CD14-positive monocyte (primary cell): ENCODE results near the gene SPTBN4. TPM values are rescaled to one million over a fixed set of nuclear protein-coding genes. Genes with fewer than 3 reads are reported as not detected.
"Not testable (repeated sequence)": the region's sequence is repeated elsewhere in the genome, so short reads cannot be mapped to it uniquely, and the experiment has no call there.

Experiments
- DNase-seq, 3 donors: peaks; one replicate each; pipeline ENCODE4 v3.0.0-alpha.2; 2011 to 2022
- H2AFZ ChIP-seq: 2 replicates; pipeline ENCODE4 v1.6.0; 2012; ENCODE audit warnings: mild to moderate bottlenecking, low read depth, low read length, inconsistent platforms; ENCODE audit not compliant: insufficient read depth, poor library complexity, severe bottlenecking
- H3K27ac ChIP-seq, 2 donors: 1 replicate in 1 of 2; 2 replicates in 1 of 2; pipeline ENCODE4 v1.5.1; 2012 to 2013; ENCODE audit warnings: low read length in 2 of 2, control low read depth in 1 of 2, inconsistent platforms in 1 of 2, low read depth in 1 of 2, mild to moderate bottlenecking in 1 of 2
- H3K27me3 ChIP-seq, 2 donors: one replicate each; pipeline versions ENCODE4 v1.6.0 to v1.6.1; 2011 to 2013; ENCODE audit warnings: low read length in 2 of 2; ENCODE audit not compliant: control insufficient read depth in 2 of 2, insufficient read depth in 2 of 2
- H3K36me3 ChIP-seq, 2 donors: replicated peaks in 1 of 2; 1 replicate in 1 of 2; 2 replicates in 1 of 2; pipeline versions ENCODE4 v1.5.1 to v1.6.1; 2012 to 2013; ENCODE audit warnings: low read length in 2 of 2, control low read depth in 1 of 2, inconsistent platforms in 1 of 2, mild to moderate bottlenecking in 1 of 2; ENCODE audit not compliant: insufficient read depth in 2 of 2, control insufficient read depth in 1 of 2
- H3K4me1 ChIP-seq, 2 donors: 1 replicate in 1 of 2; 2 replicates in 1 of 2; pipeline versions ENCODE4 v1.5.1 to v1.6.1; 2012 to 2013; ENCODE audit warnings: low read length in 2 of 2, control low read depth in 1 of 2, inconsistent platforms in 1 of 2, mild to moderate bottlenecking in 1 of 2, moderate library complexity in 1 of 2; ENCODE audit not compliant: insufficient read depth in 2 of 2, control insufficient read depth in 1 of 2
- H3K4me2 ChIP-seq: replicated peaks from 2 replicates; pipeline ENCODE3; 2012; ENCODE audit warnings: low read length, moderate library complexity, mild to moderate bottlenecking; ENCODE audit not compliant: poor library complexity, severe bottlenecking; ENCODE audit errors: extremely low read depth
- H3K4me3 ChIP-seq, 3 experiments: fragments of 200-600 bp in 1 of 3; sonication (generic) in 1 of 3; replicated peaks in 1 of 3; 1 replicate in 2 of 3; 2 replicates in 1 of 3; pipeline ENCODE4 v1.5.1; 2011 to 2013; ENCODE audit warnings: low read length in 3 of 3, mild to moderate bottlenecking in 3 of 3, control low read depth in 2 of 3, low read depth in 2 of 3, inconsistent platforms in 1 of 3, moderate library complexity in 1 of 3
- H3K79me2 ChIP-seq: 2 replicates; pipeline ENCODE4 v1.6.0; 2012; ENCODE audit warnings: mild to moderate bottlenecking, control low read depth, inconsistent platforms, low read length, moderate library complexity; ENCODE audit not compliant: insufficient read depth
- H3K9ac ChIP-seq: 2 replicates; pipeline ENCODE4 v1.6.0; 2017; ENCODE audit warnings: low read length, mild to moderate bottlenecking; ENCODE audit not compliant: insufficient read depth, poor library complexity, severe bottlenecking
- H3K9me3 ChIP-seq, 2 donors: replicated peaks in 1 of 2; 1 replicate in 1 of 2; 2 replicates in 1 of 2; pipeline versions ENCODE4 v1.5.1 to v1.6.1; 2012 to 2013; ENCODE audit warnings: low read length in 2 of 2, control low read depth in 1 of 2; ENCODE audit not compliant: control insufficient read depth in 1 of 2, insufficient read depth in 1 of 2
- H4K20me1 ChIP-seq: 2 replicates; pipeline ENCODE4 v1.6.0; 2012; ENCODE audit warnings: mild to moderate bottlenecking, low read length, control low read depth, moderate library complexity; ENCODE audit not compliant: insufficient read depth
- H3K27ac Mint-ChIP-seq, 7 donors: one replicate each; pipeline ENCODE4 v1.8.0; 2020; ENCODE audit warnings: mild to moderate bottlenecking in 7 of 7, mixed read lengths in 7 of 7, moderate library complexity in 6 of 7, inconsistent platforms in 2 of 7
- H3K27me3 Mint-ChIP-seq, 3 donors: one replicate each; pipeline ENCODE4 v1.8.0; 2021 to 2022; ENCODE audit warnings: low read depth in 3 of 3, mild to moderate bottlenecking in 3 of 3, mixed read lengths in 3 of 3, moderate library complexity in 3 of 3, inconsistent platforms in 1 of 3
- H3K36me3 Mint-ChIP-seq, 2 donors: one replicate each; pipeline ENCODE4 v1.8.0; 2020; ENCODE audit warnings: mixed read lengths in 2 of 2, inconsistent platforms in 1 of 2, mild to moderate bottlenecking in 1 of 2
- H3K4me1 Mint-ChIP-seq: one replicate; pipeline ENCODE4 v1.8.0; 2020; ENCODE audit warnings: mild to moderate bottlenecking, mixed read lengths
- H3K4me3 Mint-ChIP-seq, 2 donors: one replicate each; pipeline ENCODE4 v1.8.0; 2020; ENCODE audit warnings: mild to moderate bottlenecking in 2 of 2, mixed read lengths in 2 of 2, moderate library complexity in 1 of 2
- H3K9me3 Mint-ChIP-seq, 7 donors: one replicate each; pipeline ENCODE4 v1.8.0; 2020 to 2022; ENCODE audit warnings: mixed read lengths in 7 of 7, mild to moderate bottlenecking in 6 of 7, moderate library complexity in 6 of 7, inconsistent platforms in 2 of 7
- WGBS: methylation state at CpG from one replicate; pipeline ENCODE4 v1.1.5; 2013; ENCODE audit warnings: missing lambda C conversion rate; ENCODE audit not compliant: insufficient coverage; 5-methylcytosine and 5-hydroxymethylcytosine counted together
- intact Hi-C, 2 donors: fragments of 100-400 bp; cut with micrococcal nuclease; formaldehyde crosslinking; loops; one replicate each; pipeline versions ENCODE4 v1.15.0 to v1.15.1; 2023
- polyA plus RNA-seq, 3 donors: library from polyadenylated mRNA; depleted of rRNA in 1 of 3; unstranded in 2 of 3; stranded (reverse) in 1 of 3; fragments of 300-500 nt in 2 of 3; fragments of >200 nt in 1 of 3; fragmentation: Illumina TruSeq in 2 of 3; gene quantifications; 1 replicate in 2 of 3; 2 replicates in 1 of 3; pipeline ENCODE4 v1.2.3, GENCODE V29; 2012 to 2021
- TF ChIP-seq, protein P1 (sequence below): fragments of 200-600 bp; IDR thresholded peaks from one replicate; pipeline ENCODE4 v1.8.0; 2022; ENCODE audit warnings: antibody characterized with exemption, mild to moderate bottlenecking

The SPTBN4 gene
- polyA plus RNA-seq, 3 donors: 0.07 TPM; not detected in 2

DNA sequence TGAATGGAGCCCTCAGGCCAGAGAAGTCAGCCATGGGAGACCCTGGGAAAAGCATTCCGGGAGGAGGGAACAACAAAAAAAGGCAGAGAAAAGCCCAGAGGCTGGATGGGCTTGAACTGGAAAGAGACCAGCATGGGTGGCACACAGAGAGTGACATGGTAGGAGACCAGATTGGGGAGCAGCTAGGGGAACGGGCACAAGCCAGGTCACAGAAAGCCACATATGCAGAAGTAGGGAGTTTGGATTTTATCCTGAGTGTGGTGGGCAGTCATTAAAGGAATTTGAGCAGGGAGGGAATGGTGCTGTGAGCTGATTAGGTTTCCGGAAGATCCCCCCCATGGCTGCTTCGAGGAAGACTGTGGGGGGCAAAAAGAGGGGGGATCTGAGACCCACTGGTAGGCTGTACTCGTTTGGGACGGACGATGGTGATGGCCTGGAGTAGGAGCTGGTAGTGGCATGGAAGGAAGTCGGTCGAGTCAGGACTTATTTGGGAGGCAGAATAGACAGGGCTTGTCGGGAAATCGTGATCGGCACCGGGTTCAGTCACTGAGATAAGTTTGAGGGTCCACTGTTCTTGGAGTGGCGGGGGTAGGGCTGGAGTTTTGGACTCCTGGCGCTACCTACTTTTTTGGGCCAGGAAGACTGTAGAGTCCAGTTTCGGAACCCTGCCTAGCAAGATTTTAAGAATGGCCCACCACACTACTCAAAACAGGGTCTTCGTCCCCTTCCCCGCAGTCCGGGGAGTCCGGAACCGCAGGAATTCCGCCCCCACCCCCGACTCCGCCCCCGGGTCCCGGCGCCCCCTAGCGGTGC is 42.0 kb upstream of the SPTBN4 start:
- peak in 1 of 3 donors; percentile 21 for DNase-seq
- H3K27ac ChIP-seq: peak overlapping the region; percentile 97 to 99
- WGBS: 2% methylated on average over 13 of the region's 28 CpGs
- peak overlapping the region; percentile 83 for H3K4me2 ChIP-seq
- no peaks in the 10 kb centered on the region for H3K27me3 ChIP-seq
- peaks cover 12 to 13% of the 10 kb centered on the region in 2 donors for H3K36me3 ChIP-seq
- Mint-ChIP-seq H3K36me3 (peaks cover 14 to 15% of the 10 kb centered on the region in 2 donors), H3K4me1 (peaks cover 24% of the 10 kb centered on the region), H3K4me3 (peak overlapping the region; percentile 99), H3K27ac (peak overlapping the region; percentile 94 to 100 (median 98)), H3K9me3 (no peaks in the 10 kb centered on the region), H3K27me3 (peaks cover 0 to 6% (median 0%) of the 10 kb centered on the region in 3 donors)
- intact Hi-C loops: loop anchor here in 1 of 2 donors (10.0 kb wide), 1 partner anchor 120 kb away; no protein-coding TSS in a partner anchor
- peaks cover 22% of the 10 kb centered on the region for H4K20me1 ChIP-seq
- no peaks in the 10 kb centered on the region for H3K9me3 ChIP-seq
- no peak overlapping the region for H2AFZ ChIP-seq
- H3K4me3 ChIP-seq: peak overlapping the region; percentile 93 to 97 (median 94)
- peaks cover 37% of the 10 kb centered on the region for H3K79me2 ChIP-seq
- TF ChIP-seq, protein P1, sequence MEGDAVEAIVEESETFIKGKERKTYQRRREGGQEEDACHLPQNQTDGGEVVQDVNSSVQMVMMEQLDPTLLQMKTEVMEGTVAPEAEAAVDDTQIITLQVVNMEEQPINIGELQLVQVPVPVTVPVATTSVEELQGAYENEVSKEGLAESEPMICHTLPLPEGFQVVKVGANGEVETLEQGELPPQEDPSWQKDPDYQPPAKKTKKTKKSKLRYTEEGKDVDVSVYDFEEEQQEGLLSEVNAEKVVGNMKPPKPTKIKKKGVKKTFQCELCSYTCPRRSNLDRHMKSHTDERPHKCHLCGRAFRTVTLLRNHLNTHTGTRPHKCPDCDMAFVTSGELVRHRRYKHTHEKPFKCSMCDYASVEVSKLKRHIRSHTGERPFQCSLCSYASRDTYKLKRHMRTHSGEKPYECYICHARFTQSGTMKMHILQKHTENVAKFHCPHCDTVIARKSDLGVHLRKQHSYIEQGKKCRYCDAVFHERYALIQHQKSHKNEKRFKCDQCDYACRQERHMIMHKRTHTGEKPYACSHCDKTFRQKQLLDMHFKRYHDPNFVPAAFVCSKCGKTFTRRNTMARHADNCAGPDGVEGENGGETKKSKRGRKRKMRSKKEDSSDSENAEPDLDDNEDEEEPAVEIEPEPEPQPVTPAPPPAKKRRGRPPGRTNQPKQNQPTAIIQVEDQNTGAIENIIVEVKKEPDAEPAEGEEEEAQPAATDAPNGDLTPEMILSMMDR: no peak
- H3K9ac ChIP-seq: peak overlapping the region; percentile 91
- H3K4me1 ChIP-seq: peaks cover 19 to 31% of the 10 kb centered on the region in 2 donors

DNA sequence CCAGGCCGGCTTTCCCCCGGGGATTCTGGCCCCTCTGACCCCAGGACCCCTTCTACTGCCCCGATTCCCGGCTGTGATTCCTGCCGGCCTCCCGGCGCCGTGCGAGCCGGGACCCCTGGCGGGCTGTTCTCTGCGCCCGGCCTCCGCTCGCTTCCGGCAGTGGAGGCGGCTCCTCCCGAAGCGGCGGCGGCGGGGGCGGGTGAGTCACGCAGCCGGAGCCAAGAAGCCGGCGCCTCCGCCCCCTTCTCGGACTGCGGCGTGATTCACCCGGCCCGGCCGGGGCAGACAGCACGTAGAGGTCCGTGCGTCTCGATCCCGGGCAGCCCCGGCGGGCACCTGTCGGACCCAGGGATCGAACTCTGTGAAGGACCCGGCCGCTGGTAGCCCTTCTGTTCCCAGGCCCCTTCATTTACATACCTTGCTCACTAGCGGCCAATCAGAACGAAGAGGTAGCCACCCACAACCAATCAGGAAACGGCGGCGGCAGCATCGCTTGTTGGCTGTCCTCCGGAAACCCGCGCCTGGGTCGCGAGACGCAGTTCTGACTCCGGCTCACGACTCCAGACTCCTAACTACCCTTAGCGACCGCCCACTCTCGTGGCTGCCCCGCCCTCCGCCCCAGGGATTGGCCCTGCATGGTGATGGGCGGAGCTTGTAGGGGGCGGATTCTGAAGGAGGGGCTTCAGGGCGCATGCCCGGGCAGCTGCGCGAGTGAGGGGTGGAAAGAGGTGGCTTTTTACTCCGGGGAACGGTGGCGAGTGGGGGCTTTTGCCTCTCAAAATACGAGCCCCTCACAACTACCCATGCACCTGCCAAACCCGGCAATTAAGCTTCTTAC is 41.1 kb upstream of the SPTBN4 start, which contains the start of gene SERTAD1:
Gene SERTAD1, minus strand, starts transcription at position 543 of the 838 bp plus-strand sequence. CDS start 2,446 bp downstream, outside the sequence.
- Mint-ChIP-seq H3K4me1 (peaks cover 21% of the 10 kb centered on the region), H3K9me3 (no peaks in the 10 kb centered on the region), H3K4me3 (peak within 1 kb of the TSS; percentile 99), H3K36me3 (peaks cover 14 to 15% of the 10 kb centered on the region in 2 donors), H3K27me3 (peaks cover 0 to 3% (median 0%) of the 10 kb centered on the region in 3 donors), H3K27ac (peak within 1 kb of the TSS; percentile 94 to 100 (median 98))
- H3K27me3 ChIP-seq: no peaks in the 10 kb centered on the region
- peak within 1 kb of the TSS; percentile 83 for H3K4me2 ChIP-seq
- H3K79me2 ChIP-seq: peaks cover 37% of the 10 kb centered on the region
- intact Hi-C loops: loop anchor here in 1 of 2 donors (1.0 to 10.0 kb wide), 2 partner anchors 18 to 121 kb away; no protein-coding TSS in a partner anchor
- peak; percentile 99 for DNase-seq
- H2AFZ ChIP-seq: peak within 1 kb of the TSS; percentile 84
- H3K36me3 ChIP-seq: peaks cover 12 to 13% of the 10 kb centered on the region in 2 donors
- peaks cover 19 to 28% of the 10 kb centered on the region in 2 donors for H3K4me1 ChIP-seq
- peak within 1 kb of the TSS; percentile 97 to 99 for H3K27ac ChIP-seq
- no peaks in the 10 kb centered on the region for H3K9me3 ChIP-seq
- peaks cover 22% of the 10 kb centered on the region for H4K20me1 ChIP-seq
- WGBS: 0% methylated on average over 63 of the region's 75 CpGs
- TF ChIP-seq, protein P1: peak; percentile 77
- H3K9ac ChIP-seq: peak within 1 kb of the TSS; percentile 91
- peak within 1 kb of the TSS; percentile 93 to 97 (median 94) for H3K4me3 ChIP-seq

DNA sequence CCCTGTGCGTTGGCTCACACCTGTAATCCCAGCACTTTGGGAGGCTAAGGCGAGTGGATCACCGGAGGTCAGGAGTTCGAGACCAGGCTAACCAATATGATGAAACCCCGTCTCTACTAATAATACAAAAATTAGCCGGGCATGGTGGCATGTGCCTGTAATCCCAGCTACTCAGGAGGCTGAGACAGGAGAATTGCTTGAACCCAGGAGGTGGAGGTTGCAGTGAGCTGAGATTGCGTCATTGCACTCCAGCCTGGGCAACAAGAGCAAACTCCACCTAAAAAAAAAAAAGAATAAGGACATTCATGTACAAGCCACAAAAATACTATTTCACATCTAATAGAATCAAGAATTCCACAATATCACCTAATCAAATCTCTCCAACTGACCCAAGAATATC is 38.6 kb upstream of the SPTBN4 start:
- H3K27me3 Mint-ChIP-seq, H3K4me3 ChIP-seq, H3K27me3 ChIP-seq, H3K9ac ChIP-seq, H3K4me3 Mint-ChIP-seq, H3K36me3 ChIP-seq, H3K27ac Mint-ChIP-seq, H3K27ac ChIP-seq, H3K36me3 Mint-ChIP-seq, H3K4me2 ChIP-seq, H2AFZ ChIP-seq, DNase-seq, H3K9me3 ChIP-seq, H3K9me3 Mint-ChIP-seq: not testable (repeated sequence)
- peaks cover 13% of the 10 kb centered on the region for H4K20me1 ChIP-seq
- intact Hi-C loops: loop anchor here in 1 of 2 donors (10.0 kb wide), 1 partner anchor 123 kb away; no protein-coding TSS in a partner anchor
- peaks cover 28% of the 10 kb centered on the region for H3K79me2 ChIP-seq
- WGBS: 96% methylated on average over 3 of the region's 7 CpGs
- peaks cover 25 to 27% of the 10 kb centered on the region in 2 donors for H3K4me1 ChIP-seq
- H3K4me1 Mint-ChIP-seq: peaks cover 28% of the 10 kb centered on the region
